Measurements from ENCODE around the gene CACNA1C.

The CACNA1C gene

DNA sequence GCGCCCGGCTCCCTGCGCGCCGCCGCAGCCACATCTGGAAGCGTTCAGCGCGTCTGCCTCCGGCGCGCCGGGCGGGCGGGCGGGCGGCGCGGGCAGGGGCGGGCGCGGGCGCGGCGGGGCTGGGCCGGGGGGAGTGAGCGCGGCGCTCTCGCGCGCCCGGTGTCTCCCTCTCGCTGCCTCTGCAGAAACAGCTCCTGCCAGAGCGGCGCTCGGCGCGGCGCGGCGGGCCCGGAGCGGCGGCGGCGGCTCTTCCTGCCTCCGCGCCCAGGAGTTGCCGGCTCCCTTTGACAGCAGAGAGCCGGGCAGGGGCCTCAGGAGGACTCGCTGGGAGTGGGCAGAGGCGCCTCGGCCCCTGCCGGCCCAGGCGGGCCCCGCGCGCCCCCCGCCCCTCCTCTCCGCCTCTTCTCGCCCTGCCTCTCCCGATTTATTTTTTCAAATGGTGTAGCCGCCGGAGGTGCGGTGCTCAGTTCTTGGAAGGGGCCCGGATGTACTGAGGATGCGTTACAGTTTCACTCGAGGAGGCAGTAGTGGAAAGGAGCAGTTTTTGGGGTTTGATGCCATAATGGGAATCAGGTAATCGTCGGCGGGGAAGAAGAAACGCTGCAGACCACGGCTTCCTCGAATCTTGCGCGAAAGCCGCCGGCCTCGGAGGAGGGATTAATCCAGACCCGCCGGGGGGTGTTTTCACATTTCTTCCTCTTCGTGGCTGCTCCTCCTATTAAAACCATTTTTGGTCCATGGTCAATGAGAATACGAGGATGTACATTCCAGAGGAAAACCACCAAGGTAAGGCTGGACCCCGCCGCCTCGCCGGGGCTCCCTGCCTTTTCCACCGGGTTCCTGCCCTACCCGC is at the start of gene CACNA1C:
Gene CACNA1C (plus strand): TSS at position 162 of the 853 bp plus-strand sequence. CDS start 576 bp downstream, at position 738.
- DNase-seq = peak; percentile 83

DNA sequence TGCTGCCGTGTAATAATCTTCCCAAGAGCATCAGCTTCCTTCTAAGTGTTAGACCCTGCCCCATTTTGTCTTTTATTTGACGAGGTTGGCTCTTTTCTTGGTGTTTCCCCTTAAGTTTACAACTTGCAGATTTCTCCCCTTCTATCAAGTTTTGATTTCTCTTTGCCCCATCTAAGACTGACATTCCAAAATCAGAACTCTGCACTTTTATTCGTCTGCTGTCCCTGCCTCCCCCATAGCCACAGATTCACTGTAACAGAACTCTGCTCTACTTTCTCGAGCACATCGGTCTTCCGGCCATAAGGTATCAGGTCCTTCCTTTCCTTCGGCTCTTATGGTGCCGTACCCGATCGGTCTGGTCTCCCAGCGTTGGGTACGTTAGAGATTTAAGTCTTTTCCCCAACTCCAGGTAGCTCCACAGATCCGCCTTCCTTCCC is 49.1 kb upstream of the CACNA1C start:
- no peak for DNase-seq

DNA sequence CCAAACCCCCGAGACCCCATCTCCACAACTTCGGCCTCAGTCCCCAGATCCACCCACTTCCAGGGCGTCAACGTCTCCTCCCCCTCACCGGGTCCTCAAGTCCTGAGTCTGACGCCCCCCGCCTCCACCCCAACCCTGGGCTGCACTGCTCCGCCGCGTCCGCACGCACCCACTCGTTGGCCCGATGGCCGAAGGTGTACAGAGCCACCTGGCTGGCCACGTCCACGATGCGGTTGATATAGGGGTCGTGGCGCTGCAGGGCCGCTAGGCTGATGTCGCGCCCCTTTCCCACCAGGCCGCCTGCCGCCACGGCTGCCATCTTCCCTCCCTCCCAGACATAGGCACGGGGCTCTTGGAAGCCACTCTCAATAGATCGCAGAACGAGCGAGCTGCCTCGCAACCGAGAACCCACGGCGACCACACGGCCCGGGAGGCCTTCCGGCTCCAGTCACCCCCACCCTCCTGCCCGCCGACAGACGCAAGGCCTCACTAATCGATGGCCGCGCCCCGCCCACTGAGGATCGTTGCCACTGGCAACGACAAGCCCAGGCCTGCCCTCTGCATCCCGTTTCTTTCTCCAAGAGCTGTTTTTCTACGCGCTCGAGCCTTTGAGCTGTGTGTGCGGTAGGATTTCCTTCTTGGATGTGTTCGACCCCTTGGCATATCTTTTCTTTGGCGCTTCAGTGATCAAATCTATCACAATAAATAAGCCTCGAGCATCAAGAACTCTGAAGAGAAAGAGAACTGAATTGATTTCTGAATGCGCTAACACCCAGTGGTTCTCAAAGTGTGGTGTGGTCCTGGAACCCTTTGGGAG is 48.5 kb upstream of the CACNA1C start, which contains the start of gene DCP1B:
Gene DCP1B (minus strand): TSS at position 345 of the 817 bp plus-strand sequence. CDS start 26 bp downstream, at position 319.
- DNase-seq = peak; percentile 98

DNA sequence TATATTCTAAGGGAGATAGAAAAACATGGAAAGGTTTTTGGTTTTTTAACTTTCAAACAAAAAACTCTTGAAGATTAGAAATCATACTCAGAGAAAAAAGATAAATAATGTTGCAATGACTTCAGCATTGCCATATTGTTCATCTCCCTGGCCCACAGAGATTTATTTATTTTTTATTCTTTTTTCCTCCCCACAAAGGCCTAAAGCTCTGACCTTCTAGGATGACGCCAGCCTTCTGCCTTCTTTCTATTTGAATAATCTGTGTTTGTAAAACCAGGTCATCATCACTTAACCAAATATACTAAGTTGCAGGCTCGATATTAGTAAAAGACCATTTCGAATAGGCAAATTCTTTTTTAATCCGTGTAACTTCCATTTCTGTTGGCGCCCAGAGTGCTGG is 44.1 kb upstream of the CACNA1C start:
- DNase-seq = no peak

DNA sequence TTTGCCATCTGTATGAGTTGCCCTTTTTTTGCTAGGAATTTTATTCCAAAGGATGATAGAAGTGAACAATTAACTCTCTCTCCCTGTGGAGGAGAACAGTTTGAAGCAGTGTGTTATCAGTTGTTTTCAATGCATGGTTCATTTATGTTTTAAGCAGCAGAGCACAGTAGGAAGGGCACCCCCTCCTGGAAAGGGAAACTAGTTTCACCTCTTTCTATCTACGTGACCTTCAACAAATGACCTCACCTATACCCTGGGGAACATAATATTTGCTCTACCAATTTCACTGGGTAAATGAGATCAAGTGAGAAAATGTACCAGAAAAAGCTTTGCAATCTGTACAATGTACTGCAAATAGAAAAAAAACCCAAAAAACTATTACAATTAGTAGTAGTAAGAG is 43.2 kb upstream of the CACNA1C start:
- no peak for DNase-seq

DNA sequence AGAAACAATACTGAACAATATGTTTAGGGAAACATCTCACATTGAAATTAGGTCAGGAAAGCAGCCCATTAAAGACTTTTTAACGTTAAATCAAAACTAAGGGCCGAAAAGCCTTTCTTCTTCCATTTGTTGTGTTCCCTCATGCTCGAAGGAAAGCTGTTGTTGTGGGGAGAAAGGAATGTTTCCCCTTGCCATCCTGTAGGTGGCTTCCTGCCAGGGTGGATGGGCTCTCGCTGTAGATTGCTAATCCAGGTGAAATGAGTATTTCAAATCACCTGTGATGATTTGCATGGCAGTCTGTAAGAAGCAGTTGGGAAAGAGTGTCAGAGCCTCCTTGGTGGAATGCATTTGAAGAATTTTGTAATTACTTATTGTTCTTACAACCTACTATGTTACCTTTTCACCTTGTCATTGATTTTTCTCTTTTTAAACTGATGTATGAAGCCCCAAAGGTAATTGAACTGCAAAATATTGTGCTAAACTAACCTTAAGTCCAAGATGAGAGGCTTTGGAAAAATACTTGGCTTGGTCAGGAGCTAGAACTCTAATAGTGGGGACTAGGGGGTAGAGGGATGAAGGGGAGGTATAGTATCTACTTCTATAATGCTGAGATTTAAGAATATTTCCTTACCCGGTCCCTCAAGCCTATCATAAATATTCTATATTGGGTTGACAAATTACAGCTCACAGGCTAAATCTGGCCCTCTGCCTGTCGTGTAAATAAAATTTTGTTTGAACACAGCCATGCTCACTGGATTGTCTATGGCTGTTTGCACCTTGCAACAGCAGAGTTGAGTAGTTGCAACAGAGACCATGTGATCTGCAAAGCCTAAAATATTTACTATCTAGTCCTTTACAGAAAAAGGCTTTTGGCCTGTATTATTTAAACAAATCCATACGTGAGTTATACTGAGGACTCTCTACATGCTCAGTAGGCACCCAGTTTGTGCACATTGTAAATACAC is 40.9 kb upstream of the CACNA1C start:
- DNase-seq = no peak

DNA sequence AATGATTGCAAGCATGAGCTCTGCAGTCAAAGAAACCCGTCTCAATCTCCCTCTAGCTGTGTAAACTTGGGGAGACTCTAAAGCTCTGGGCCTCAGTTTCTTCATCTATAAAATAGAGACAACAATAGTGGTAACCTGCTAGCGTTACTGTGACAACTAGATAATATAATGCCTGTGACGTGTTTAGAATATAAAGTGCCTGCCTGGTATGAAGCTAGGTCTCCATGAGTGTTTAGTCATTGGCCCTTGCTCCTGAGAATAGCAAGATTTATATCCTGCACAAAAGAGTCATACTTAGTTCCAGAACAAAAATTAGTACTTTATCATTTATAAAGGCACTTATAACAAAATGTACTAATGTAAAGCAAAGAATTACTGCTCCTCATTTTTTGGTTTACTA is 39.7 kb upstream of the CACNA1C start:
- no peak for DNase-seq

DNA sequence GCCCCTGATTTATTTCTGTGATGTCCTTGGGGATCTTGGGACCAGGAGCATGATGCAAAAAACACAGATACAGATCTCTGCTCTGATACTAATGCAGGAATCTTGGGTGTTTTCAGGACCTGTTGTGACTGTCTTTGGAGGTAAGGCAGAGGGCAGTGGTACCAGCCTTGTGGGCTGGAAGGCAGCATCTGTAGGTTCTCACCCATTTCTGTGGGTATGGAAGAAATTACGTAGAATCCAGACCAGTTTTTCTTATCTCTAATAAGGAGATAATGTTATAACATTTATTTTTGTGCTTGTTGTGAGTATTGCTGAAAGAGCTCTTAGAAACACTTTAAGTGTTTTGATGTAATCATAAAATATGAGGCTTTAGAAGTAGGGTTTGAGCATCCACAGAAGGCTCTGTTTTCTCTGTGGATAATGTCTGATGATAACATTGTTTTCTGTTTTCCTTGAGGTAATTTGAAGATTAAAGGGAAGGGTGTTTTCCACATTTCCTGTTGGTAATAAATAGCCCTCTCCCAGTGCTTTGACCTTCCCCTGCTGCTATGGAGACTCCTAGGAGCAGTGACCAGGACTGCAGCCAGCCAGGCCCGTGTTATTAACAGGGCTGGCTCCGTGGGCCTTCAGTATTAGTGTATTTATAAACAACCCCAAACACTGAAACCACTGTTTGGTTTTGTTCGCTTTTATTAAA is 39.1 kb upstream of the CACNA1C start:
- DNase-seq = no peak

DNA sequence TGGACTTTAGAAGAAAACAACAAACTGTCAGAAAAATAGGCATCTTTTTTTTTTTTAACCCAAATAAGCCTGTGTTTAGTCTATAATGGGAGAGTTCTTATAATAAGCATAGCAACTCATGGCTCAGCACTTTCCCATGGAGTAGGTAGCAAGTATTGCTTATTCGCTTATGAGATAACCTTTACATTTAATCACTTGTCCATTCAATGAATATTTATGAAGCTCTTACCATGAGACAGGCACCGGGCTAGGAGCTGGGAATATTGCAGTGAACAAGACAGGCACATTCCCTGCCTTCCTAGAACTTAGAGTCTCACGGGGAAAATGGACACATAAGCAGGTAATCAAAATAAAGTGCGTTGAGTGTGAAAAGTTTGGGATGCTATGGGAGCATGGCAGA is 38.6 kb upstream of the CACNA1C start:
- no peak for DNase-seq

DNA sequence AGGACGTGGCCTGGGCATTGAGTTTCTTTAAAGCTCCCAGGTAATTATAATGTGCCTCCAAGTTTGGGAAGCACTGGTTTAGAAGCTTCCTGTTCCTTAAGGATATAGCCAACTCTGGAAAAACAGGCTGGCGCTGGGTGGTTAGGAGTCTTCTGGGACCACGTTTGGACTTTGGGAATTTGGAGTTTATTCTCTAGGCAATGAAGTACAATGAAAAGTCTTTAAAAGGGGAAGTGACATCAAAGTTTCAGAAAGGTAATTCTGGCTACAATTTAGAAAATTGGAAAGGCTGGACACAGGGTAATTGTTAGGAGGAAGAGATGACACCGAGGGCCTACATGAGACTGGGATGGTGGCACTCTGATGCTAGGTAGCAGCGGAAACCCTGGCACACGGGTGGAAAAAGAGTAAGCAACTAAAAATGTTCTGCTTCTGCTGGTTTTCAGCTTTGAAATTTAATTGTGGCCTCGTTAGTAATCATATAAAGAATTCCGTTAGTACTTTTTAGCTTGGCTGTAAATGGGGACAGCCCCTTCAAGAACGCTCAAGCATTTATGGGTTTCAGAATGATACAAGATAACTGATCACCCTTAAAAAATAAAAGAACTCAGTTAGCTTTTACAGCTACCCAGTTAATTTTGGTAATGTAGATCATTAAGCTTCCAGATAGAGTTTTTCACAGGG is 35.8 kb upstream of the CACNA1C start:
- no peak for DNase-seq

DNA sequence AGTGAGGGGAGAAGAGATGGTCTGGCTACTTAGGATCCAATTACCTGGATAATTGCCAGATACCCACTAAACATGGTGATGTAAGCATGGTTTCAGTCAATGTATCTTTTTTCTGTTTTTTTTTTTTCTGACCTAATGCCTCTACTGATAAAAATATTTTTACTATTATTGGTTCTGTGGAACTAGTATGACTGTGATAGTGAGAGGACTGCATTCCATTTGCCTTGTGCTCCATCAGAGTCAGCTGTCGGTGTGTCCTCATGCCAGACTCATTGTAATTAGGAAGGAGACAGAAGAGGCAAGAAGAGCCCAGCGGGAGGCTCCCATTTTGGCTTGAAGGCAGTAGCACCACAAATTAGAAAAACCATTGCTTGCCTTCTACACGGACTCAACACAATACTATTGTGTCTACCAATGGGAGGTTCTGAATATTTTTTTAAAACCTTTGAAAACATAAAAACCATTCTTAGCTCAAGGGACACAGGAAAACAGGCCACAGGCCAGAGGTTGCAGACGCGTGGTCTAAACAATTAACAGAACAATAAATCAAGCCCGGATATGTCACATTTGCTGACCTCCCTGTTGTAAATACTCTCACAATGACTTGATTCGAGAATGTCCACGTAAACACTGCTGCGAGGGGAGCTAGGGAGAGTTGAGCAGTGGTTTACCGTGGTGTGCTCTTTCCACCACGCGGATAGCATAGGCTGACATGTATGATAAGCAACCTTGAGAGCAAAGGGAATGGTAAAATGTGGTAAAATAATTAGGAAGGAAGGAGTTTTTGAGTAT is 35.0 kb upstream of the CACNA1C start:
- DNase-seq = no peak

DNA sequence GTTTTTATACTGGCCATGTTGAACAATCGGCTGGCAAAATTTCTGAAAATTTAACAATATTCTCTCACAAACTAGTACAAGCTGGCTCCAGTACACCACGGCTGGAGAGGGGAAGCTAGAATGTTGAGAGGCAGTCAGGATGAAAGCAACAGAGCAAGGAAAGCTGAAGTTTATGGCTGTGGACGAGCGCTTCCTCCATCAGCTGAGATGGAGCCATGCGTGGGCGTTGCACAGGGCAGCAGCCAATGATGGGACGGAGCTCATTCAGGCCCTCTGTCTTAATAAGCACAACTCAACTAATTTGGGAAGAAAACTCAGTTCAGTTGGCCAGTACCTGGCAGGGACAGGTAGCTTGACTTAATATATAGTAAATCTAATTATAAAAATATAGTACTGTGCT is 34.4 kb upstream of the CACNA1C start:
- DNase-seq = no peak

DNA sequence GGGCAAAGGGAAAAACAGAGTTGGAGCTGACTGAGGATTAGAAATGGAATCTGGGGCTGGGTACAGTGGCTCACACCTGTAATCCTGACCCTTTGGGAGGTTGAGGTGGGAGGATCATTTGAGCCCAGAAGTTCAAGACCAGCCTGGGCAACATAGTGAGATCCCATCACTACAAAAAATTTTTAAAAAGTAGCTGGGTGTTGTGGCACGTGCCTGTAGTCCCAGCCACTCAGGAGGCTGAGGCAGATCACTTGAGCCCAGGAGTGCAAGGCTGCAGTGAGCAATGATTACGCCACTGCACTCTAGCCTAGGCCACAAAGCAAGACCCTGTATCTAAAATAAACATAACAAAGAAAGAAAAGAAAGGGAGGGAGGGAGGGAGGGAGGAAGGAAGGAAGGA is 33.7 kb upstream of the CACNA1C start:
- no peak for DNase-seq

DNA sequence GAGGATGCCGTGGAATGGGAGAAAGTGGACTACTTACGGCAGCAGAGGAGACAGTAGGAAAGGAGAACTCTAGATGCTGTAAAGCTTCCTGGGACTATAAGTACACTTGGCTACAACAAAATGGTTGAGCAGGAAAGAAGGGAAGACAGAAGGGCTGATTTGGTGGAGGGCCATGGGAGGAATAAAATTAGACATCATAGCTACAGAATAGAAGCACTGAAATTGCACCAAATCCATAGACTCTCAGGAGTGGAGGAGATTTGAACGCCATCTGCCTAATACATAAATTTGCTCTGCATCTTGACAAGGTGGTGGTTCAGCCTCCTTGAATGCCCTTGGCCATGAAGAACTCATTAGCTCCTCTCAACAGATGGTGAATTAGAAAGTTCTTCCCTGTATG is 32.3 kb upstream of the CACNA1C start:
- no peak for DNase-seq

DNA sequence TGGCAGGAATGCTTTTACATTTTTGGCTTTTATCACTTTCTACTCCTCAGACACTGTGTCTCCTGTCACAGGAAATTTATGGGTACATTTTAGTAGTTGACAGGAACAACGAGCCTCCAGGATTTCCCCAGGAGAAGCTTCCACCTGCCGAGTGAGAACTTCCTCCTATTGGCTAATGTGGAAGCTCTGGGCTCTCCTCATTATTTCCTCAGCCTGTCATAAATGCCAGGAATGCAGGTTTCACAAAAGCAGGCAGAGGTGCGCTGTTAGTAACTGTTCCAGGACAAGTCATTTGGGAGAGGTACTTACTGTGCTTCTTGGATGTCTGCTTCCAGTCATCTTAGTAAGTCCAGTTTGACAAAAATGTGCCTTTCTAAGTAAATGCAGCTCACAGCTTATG is 29.4 kb upstream of the CACNA1C start:
- DNase-seq = no peak

DNA sequence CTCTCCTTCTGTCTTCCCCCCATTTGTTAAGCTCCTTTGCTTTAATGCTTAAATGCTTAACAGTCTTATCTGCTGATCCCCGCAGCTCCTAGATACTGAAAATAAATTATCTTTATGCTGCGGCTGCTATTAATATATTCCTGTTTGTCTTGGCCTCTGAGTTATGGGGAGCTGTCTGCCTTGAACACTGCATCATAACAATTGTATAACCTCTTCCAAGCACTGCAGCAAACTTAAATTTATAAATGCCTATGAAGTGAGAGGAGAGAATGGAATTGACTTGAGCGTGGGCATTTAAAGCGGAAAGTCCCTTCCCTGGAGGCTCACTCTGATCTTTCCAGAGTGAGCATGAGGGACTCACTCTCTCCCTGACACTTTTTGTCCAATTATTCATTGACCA is 25.4 kb upstream of the CACNA1C start:
- no peak for DNase-seq

DNA sequence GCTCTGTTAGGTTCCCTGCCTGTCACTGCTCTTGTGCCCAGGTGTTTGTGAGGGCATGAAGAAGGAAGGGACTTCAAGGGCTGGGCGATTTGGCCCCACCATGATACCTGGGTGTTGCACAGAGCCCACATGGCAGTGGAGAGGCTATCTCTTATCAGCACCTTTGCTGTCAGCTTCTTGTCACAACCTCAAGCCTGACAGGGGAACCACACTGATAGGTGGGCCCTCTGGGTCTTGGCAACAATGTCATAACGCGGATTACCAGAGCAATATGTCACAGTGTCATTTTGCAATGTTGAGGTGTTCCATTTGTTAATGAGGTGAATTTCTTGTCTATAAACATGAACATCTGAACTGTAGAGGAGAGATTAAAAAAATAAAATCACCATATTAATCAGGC is 22.9 kb upstream of the CACNA1C start:
- DNase-seq = no peak

DNA sequence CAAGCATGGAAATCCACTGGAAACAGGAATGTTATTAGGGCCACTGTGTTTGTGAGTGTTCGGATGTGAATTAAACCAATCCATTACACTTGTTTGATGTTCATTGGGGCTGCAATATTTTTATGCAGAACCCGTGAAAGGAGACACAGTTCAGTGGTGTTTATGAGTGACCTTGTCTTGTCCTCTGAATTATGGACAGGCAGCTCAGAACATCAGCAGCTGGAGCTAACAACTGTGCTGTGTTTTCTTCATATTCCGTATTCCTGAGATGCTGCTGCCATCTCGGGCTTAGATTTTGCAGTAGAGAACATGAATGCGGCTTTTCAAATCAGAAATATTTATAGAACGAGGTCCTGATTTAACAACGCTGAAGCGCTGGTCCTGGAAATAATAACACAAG is 20.3 kb upstream of the CACNA1C start:
- no peak for DNase-seq

DNA sequence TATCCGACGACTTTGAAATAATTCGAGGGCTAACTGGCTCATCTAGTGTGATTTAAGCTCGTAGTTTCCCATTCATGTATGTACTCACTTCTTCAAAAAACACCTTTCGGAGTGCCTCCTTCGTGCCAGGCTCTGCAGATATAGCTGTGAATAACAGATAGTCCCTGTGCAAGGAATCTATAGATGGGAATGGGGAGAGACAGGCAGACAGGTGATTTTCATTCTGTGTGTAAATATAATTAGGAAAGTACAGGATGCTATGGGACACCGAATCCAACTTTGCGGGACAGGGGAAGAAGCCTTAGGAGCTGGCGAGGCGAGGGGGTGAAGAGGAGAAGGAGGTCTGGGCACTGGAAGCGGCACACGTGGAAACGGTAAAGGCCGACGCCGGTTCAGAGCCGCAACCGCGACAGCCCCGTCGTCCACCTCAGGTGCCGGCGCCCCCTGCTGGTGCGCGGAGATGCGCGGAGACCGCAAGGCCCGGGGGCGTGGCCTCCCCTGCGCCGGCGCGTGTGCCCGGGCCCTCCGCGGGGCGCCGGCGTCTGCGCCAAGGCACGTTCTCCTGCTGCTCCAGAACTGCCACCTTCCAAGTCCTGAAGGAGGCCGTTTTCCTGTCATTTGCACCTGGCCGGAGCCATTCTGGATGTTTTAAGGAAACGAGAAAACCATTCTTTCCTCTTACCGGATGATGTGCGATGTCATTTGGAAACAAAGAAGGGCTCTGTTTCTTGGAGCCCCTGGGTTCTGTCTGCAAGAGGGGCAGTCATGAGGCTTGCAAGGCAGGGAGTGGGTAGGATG is 18.0 kb upstream of the CACNA1C start:
- DNase-seq = peak; percentile 85

Data from right hindlimb (tissue), 1 donor.